AG09309 (cell line): Measurements from ENCODE around the gene CRHR1.

Experiments
- DNase-seq: peaks from one replicate; pipeline ENCODE4 v3.0.0-alpha.2; 2010; ENCODE audit warnings: low read depth
- H3K4me3 ChIP-seq: 2 replicates; pipeline ENCODE4 v1.5.1; 2011; ENCODE audit warnings: mild to moderate bottlenecking, low read depth, low read length, moderate library complexity; ENCODE audit not compliant: control insufficient read depth
- CTCF ChIP-seq: IDR thresholded peaks from 2 replicates; pipeline ENCODE4 v1.5.1; 2011; ENCODE audit warnings: mild to moderate bottlenecking, low read depth, low read length, inconsistent platforms; ENCODE audit not compliant: insufficient read depth, control insufficient read depth; ENCODE audit errors: missing control alignments

Gene CRHR1

GRCh38 chr17:45813048-45813725, 29.1 kb downstream of the CRHR1 start:
- no peak for TF ChIP-seq CTCF
- no peak overlapping the region for H3K4me3 ChIP-seq
- no peak for DNase-seq

GRCh38 chr17:45814622-45815606, 30.8 kb downstream of the CRHR1 start:
- no peak overlapping the region for H3K4me3 ChIP-seq
- no peak for TF ChIP-seq CTCF
- no peak for DNase-seq

GRCh38 chr17:45815752-45816151, 31.6 kb downstream of the CRHR1 start:
- DNase-seq: no peak

GRCh38 chr17:45818041-45818440, 33.9 kb downstream of the CRHR1 start:
- no peak overlapping the region for H3K4me3 ChIP-seq
- TF ChIP-seq CTCF: no peak
- no peak for DNase-seq

More at GRCh38 chr17:45815752-45816151, 31.6 kb downstream of the CRHR1 start:
- TF ChIP-seq CTCF: no peak
- no peak overlapping the region for H3K4me3 ChIP-seq

GRCh38 chr17:45818699-45819098, 34.6 kb downstream of the CRHR1 start:
- TF ChIP-seq CTCF: no peak
- no peak overlapping the region for H3K4me3 ChIP-seq
- no peak for DNase-seq

GRCh38 chr17:45819632-45820031, 35.5 kb downstream of the CRHR1 start:
- H3K4me3 ChIP-seq: no peak overlapping the region
- DNase-seq: no peak
- TF ChIP-seq CTCF: no peak
